GM21619 (cell line): ENCODE measurements around the gene ZBED2.
A peak's percentile ranks its signal among the peaks of the same experiment; 100 is the strongest.
"Not testable (repeated sequence)": the region's sequence is repeated elsewhere in the genome, so short reads cannot be mapped to it uniquely, and the experiment has no call there.

Experiments
- ATAC-seq: cut with Tn5 transposase; IDR thresholded peaks from one replicate; pipeline ENCODE4 v1.9.1; 2021; ENCODE audit not compliant: unreplicated experiment

The ZBED2 gene, protein sequence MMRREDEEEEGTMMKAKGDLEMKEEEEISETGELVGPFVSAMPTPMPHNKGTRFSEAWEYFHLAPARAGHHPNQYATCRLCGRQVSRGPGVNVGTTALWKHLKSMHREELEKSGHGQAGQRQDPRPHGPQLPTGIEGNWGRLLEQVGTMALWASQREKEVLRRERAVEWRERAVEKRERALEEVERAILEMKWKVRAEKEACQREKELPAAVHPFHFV

DNA sequence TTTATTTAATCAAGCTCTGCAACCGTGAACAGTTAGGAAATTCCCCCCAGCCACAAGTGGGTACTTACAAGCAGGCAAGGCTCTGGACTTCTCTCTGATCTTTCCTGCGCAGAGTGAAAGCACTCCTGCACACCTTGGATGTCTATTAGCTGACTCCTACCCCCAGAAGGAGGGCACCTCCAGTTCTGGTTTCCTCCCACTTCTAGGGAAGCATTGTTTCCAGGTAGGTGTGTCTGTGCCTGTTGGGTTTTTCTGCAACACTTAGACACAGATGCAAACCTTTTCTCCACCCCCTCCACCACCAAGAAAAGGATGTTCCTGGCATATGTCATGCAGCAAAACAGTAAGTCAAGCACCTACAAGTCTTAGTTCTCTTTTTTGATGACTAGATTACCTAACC is at the start of gene ZBED2:
TSS of gene ZBED2 (minus strand) at position 115 of the 400 bp plus-strand sequence. CDS start 1,145 bp downstream, outside the sequence.
- ATAC-seq = peak; percentile 41

DNA sequence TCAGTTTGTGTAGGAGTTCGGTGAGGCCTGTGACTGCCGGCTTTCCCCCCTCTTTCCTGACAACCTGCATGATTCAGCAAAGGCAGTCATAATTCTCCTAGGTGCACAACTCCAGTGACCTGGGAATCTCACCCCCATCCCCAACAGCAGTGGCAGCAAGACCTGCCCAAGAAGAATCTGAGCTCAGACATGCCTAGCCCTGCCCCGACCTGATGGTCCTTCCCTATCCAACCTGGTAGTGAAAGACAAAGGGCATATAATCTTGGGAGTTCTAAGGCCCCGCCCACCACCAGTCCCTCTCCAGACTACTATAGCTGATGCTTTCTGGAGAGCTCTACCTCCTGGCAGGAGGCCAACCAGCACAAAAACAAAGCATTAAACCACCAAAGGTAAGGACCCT is 44.2 kb upstream of the ZBED2 start:
- ATAC-seq = no peak

DNA sequence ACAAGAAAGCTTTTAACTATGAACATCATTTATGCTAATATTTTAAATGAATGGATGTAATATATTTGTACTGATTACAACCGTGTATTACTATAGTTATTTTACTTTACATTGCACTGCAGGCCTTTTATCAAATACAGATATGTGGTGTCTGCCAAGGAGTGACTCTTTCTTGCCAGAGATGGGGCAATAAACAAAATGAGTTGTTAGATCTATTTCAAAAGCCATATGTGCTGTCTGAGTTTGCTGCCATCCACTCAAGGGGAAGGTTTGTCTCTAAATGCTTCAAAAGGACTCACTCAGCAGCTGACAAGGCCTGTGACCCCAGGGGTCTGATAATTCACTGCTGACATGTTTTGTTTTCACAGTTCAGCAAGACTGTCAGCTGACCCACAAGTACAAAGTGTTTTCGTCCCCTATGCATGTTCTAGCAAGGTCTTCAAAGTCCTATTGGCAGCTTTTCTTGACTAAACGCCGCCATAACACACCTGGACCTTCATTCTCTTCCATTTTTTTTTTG is 41.3 kb upstream of the ZBED2 start:
- no peak for ATAC-seq

DNA sequence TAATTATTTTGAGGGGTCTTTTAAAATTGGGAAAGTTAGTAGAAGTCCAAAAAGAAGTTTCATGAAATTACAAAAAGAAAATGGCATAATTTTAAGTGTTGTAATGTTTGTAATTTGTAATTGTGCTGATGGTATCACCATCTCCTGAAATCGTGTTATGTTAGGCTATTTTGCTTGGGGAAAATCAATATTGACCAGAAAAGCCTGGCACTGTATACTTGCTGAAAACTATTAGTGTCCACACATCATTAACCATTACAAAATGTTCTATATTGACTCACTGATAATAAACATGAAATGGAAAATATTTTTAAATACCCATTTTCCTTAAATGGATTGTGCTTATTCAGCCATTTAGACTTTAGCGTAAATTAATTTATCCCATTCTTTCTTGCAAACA is 40.3 kb upstream of the ZBED2 start:
- no peak for ATAC-seq

DNA sequence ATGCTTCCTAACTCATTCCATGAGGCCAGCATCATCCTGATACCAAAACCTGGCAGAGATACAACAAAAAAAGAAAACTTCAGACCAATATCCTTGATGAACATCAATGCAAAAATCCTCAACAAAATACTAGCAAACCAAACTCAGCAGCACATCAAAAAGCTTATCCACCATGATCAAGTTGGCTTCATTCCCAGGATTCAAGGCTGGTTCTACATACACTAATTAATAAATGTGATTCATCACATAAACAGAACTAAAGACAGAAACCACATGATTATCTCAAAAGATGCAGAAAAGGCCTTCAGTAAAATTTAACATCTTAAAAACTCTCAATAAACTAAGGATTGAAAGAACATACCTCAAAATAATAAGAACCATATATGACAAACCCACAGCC is 35.5 kb upstream of the ZBED2 start:
- ATAC-seq = not testable (repeated sequence)

DNA sequence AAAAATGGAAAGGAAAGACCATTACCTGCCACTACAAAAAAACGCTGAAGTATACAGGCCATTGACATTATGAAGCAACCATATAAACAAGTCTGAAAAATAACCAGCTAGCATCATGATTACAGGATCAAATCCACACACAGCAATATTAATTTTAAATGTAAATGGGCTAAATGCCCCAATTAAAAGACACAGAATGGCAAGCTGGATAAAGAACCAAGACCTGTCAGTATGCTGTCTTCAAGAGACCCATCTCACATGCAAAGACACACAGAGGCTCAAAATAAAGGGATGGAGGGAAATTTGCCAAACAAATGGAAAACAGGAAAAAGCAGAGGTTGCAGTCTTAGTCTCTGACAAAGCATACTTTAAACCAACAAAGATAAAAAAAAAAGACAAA is 33.9 kb upstream of the ZBED2 start:
- ATAC-seq = not testable (repeated sequence)

DNA sequence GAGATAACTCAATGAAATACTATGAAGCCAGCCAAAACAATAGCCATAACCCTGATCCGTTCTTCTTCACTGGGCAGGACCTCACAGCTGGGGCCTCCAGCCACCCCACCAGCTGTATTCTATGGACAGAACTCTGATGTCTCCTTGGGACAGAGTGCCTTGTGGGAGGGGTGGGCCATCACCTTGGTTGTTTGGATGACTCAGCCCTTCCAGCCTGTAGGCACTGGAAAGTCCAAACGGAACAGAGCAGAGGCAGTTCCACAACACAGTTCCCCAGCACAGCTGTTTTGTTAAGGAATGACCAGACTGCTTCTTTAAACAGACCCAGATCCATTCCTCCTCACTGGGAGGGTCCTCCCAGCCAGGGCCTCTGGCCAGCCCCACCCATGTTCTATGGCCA is 31.9 kb upstream of the ZBED2 start:
- ATAC-seq = no peak

DNA sequence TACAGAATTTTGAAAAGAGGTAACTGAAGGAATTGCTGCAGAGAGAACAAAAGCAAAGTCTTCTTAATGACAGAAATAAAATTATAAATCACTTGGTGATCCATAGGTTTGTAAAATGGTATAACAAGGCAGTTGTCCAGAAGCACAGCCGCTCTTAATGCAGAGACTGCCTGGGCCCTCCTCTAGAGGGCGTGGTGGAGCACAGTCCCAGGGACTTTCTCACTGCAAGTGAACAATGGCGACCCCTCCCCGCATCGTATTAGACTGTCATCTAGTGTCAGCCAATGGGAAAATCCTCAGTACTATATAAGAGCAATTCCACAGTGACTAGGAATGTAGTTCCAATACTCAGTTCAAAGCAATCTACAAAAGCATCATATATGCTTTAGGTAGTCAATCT is 26.4 kb upstream of the ZBED2 start:
- no peak for ATAC-seq

DNA sequence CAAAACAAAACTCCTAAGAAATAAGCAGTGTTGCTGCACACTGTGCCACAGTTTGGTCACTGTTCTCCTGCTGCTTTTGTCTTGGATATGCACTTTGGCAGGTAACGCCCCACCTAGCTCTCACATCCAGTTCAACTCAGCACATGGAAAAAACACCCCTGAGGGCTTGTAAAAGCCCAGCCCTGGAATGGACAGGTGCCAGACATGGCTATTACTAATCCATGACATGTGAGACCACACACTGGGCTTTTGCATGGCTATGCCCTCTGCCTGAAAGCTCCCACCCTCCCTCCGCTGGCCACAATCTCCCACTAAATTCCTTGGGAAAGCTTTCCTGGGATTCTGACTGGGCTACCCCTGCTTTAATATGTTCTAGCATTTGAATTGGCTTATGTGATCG is 24.7 kb upstream of the ZBED2 start:
- no peak for ATAC-seq

DNA sequence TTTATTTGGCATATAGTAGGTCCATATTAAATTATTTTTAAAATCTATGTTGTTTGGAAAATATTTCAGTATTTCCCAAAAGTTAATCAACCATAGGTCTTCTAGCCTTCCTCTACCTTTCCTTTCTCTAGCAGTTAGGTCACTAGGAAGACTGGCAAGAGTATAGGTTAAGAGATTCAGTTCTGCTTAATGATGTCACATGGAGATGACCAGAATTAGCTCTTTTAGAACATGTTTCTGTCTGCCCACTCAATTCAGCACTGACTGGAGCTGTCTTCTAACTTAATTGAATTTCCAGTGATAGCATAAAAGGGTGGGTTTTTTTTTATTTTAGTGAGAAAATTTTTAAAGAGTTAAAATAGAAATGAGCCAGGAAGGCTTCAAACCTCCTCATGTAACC is 23.8 kb upstream of the ZBED2 start:
- no peak for ATAC-seq

DNA sequence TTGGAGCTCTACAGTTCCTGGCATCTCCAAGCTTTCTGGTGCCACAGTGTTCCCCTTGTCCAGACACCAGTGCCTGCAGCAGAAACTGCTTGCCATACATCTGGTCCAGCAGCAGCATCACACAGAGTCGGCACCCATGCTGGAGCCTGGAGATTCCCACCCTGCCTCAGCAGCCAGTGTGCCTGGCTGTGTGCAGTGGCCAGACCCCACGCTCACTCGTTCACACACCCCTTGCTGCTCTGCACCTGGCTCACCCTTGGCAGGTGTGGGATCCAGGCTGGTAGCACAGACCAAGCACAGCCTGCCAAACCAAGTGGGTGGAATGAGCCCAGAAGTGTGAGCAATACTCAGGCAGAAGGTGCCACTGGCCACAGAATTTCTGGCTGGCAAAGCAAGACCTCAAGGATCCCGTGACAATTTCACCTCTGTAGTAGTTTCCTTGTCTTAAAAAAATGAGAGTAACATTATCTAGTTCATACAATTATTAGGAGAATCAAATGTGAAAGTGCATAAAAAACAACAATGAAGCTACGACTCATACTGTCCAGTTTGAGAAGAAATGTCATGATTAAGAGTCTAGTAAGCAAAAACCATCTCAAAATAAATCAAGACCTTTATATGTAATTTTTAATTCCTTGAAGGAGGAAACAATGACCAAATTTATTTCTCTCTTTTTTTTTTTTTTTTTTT is 22.9 kb upstream of the ZBED2 start:
- no peak for ATAC-seq

DNA sequence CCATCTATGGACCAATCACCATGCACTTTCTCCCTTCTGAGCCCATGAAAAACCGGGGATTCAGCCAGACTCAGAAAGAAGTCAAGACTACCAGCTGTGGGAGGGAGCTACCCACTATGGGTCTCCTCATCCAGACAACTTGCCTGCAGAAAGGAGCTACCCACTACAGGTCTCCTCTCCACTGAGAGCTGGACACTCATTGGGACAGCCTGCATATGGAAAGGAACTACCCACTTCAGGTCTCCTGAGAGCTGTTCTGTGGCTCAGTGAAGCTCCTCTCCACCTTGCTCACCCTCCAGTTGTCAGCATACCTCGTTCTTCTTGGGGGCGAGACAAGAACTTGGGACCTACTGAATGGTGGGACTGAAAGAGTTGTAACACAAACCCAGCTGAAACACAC is 22.3 kb upstream of the ZBED2 start:
- ATAC-seq = no peak

DNA sequence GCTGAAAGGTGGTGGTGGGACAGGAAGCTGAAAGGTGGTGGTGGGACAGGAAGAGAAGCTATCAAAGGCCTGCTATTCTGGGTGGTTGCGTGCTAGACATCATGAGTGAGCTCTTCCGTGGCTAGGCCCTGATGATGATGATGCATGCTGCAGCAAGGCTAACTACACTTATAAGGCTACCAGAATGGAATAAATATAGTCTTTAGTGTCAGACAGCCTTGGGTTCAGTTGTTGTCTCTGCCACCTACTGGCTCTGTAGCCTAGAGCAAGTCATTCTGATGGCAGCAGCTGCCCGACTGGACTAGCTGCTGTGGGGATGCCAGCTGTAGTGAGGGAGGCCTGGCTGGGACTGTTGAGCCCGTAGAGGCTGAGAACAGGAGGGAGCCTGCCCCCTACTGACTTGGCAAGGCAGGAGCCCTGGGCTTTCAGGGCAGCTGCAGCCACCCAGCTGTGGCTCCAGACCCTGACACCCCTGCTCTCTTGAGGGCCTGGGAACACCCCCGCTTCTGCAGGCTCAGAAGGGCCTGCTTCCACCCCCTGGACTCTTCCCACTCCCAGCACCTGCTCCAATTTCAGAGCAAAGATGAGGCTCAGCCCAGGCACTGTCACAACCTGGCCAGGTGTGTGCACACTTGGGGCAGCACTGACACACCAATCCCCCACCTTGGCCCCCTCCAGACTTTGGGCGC is 21.4 kb upstream of the ZBED2 start:
- peak; percentile 81 for ATAC-seq

DNA sequence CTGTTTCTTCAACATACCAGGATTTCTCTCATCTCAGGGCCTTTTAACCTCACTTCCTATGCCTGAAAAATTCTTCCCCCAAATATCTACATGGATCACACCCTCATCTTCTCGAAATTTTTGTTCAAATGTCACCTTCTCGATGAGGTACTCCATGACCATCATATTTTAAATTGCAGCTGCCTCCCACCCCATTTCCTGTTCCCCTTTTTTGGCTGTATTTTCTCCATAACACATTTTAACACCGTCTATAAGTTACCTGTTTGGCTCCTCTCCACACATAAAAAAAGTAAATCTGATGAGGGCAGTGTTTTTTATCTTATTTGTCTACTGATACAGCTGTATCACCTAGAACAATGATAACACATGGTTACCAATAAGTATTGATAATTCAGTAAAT is 20.7 kb upstream of the ZBED2 start:
- no peak for ATAC-seq

DNA sequence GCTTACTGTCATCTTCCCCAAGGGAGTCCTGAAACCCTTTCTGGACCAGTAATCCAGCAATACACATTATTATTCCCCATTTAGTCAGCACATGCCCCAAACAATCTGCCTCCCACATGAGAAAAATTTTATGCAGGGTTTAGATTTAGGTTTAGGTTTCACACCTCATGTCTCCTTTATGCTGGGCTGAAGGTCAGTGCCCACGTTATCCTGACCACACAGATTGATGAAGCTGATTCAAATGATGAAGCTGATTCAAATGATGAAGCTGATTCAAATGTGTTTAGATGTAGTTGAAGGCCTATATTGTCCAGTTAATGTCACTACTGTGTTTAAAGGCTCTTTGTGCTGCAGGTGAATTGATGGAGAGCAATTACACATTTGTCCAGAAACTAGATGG is 18.1 kb upstream of the ZBED2 start:
- ATAC-seq = no peak

DNA sequence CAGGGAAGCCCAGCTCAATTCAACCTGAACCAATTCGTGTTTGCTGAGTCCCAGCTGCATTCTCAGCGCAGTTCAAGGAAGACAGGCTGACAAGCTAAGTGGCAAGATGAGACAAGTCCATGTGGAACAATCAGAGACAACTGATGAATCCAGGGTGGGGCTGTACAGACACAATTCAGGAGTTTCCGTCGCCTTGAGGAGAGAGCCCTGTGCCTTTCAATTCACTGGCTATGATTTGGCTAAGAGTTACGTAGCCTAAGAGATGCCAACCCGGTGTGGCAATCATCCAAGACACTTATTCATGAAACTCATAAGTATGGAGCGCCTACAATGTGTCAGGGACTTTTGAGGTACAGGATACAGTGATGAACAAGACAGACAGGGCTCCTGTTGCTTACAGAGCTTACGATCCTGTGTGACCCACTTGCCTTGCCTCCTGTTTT is 15.5 kb upstream of the ZBED2 start:
- peak; percentile 5 for ATAC-seq

DNA sequence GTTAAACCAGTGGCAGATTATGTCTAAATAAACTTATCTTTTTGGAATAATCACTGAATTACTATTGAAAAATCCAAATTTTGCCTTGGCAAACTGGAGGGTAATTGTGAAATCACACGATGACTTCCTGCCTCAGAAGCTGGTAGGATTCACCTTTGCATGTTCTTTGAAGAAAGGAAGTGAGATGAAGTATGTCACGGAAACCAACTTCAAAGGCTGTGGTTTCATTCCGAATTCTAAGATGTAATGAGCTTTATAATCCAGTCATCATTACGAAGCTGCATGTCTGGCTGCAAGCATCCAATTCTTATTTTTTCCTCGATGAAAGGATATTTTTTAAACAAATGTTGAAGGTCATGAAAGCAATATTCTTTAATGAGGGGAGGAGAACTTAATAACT is 15.0 kb upstream of the ZBED2 start:
- peak; percentile 96 for ATAC-seq

DNA sequence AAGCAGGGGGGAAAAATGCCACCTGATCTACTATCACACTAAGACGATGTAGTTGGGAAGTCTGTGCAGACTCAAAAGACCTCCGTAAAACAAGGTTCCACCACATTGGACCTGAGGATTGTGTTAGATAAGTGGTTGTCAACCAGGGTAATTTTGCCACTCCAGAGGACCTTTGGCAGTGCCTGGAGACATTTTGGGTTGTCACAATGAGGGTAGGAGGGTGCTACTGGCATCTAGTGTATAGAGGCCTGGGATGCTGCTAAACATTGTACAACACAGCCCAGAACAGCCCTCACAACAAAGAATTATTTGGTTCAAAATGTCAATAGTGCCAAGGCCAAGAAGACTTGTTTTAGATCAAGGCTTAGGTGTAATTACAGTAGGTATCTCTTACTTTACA is 14.6 kb upstream of the ZBED2 start:
- no peak for ATAC-seq

DNA sequence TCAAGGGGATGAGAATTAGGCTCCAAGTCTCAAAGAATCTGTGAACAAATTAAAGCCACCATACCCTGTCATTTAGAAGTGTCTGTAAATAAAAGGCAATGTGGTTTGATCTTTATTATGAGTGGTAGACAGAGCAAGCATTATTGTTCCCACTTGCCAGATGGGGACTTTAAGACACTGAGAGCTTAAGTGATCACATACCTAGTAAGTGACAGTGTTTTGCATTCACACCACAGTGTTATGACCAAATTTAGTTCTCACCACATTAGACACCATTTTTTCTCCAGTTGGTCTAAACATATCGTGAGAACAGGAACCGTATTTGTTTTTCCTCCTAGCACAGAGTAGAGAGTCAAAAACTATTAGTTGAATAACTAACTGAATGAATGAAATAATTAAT is 13.2 kb upstream of the ZBED2 start:
- peak; percentile 28 for ATAC-seq

DNA sequence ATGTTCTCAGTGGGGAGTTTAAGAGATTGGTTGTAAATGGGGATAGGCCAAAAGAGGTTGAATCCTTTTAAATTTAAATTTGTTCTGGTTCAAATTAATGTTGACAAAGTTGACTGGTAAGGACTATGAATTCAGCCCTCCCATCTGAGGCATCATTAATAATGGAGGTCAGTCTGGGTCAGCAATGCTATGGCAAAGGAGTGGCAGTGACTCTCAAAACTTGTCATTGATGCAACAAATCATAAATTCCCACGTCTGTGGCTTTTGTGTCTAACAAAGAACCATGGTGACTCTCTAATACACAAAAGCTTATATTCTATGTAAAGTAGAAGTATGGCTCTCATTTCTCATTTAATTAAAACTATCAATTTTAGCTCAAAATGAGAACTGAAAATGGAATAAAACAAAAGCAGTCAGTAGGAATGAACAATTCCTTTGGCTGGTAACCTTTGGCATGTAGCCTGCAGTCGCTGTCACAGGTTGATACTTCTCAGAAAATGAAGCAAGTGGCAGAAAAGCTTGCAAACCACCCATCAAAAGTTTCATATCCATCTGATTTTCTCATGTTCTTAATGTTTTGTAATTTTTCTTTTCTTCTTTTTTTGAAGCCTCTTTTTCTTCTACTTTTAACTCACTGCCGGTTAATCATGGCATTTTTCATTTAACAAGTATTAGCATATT is 12.2 kb upstream of the ZBED2 start:
- no peak for ATAC-seq

DNA sequence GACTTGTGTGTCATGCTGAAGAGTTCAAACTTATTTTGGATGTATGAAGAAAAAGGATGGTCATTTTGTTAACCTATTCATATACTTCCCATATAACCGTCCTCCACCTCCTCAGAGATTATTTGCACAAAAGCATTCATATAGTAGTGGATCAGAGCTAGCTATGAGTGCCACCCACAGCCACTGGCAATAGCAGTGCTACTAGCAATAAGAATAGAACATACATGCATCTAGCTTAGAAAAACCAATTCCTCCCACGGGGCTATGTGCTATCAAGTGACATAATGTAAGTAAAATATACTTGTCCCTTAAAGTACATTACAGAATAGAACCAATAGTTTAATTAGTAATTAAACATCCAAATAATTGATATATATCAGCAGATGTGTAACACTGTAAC is 10.3 kb upstream of the ZBED2 start:
- ATAC-seq = no peak

DNA sequence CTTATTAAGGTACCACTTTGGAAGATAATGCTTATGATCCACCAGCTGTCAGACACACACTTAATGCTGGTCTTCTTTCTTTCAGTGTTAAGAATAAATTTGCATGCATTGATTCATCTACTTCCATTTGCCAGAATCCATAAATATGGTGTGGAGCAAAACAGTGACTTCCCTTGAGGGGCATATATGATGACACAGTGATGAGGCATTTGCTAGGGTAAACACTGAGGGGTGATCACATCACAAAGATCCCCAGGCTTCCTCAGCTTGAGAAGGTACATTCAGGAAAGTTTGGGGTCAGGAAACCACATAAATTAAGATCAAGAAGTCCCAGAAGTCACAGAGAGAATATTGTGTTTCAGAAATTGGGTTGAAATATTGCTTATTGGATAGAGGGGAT is 9.9 kb upstream of the ZBED2 start:
- no peak for ATAC-seq
